ENCODE results near the gene EEF1AKMT4.

Gene EEF1AKMT4

GRCh38 chr3:184236033-184236410 lies 13.4 kb upstream of the EEF1AKMT4 start:
- no peak for DNase-seq (ENCODE audit: low spot score)

- DNase-seq (ENCODE audit: low spot score) = no peak
Measured at GRCh38 chr3:184236636-184237035, 12.8 kb upstream of the EEF1AKMT4 start.

- DNase-seq (ENCODE audit: low spot score) = no peak
Measured at GRCh38 chr3:184237211-184237610, 12.3 kb upstream of the EEF1AKMT4 start.

GRCh38 chr3:184237807-184238206 lies 11.7 kb upstream of the EEF1AKMT4 start:
- no peak for DNase-seq (ENCODE audit: low spot score)

GRCh38 chr3:184238246-184238818 lies 11.1 kb upstream of the EEF1AKMT4 start:
- DNase-seq (ENCODE audit: low spot score) = no peak

- DNase-seq (ENCODE audit: low spot score) = no peak
Measured at GRCh38 chr3:184239221-184239620, 10.3 kb upstream of the EEF1AKMT4 start.

- no peak for DNase-seq (ENCODE audit: low spot score)
Measured at GRCh38 chr3:184239708-184240107, 9.8 kb upstream of the EEF1AKMT4 start.

- no peak for DNase-seq (ENCODE audit: low spot score)
Measured at GRCh38 chr3:184240384-184241140, 8.9 kb upstream of the EEF1AKMT4 start.

- DNase-seq (ENCODE audit: low spot score) = no peak
Measured at GRCh38 chr3:184241141-184241446, 8.4 kb upstream of the EEF1AKMT4 start.

GRCh38 chr3:184241447-184242296 lies 7.8 kb upstream of the EEF1AKMT4 start:
- DNase-seq (ENCODE audit: low spot score) = peak; percentile 39

- DNase-seq (ENCODE audit: low spot score) = no peak
Measured at GRCh38 chr3:184242297-184242685, 7.2 kb upstream of the EEF1AKMT4 start.

- peak; percentile 91 for DNase-seq (ENCODE audit: low spot score)
Measured at GRCh38 chr3:184248454-184249411, 739 bp upstream of the EEF1AKMT4 start, which contains the start of gene ALG3. Gene ALG3 (minus strand): TSS chr3:184248962. CDS start chr3:184248940, 22 bp downstream.

GRCh38 chr3:184250167-184250828 lies 826 bp downstream of the EEF1AKMT4 start:
- peak; percentile 94 for DNase-seq (ENCODE audit: low spot score)

- no peak for DNase-seq (ENCODE audit: low spot score)
Measured at GRCh38 chr3:184255291-184256039, 6.0 kb downstream of the EEF1AKMT4 start.

- DNase-seq (ENCODE audit: low spot score) = no peak
Measured at GRCh38 chr3:184257083-184257915, 7.8 kb downstream of the EEF1AKMT4 start.

GRCh38 chr3:184258926-184259325 lies 9.5 kb downstream of the EEF1AKMT4 start:
- no peak for DNase-seq (ENCODE audit: low spot score)

GRCh38 chr3:184259396-184259877 lies 10.0 kb downstream of the EEF1AKMT4 start:
- DNase-seq (ENCODE audit: low spot score) = no peak

GRCh38 chr3:184259878-184260723 lies 10.6 kb downstream of the EEF1AKMT4 start:
- no peak for DNase-seq (ENCODE audit: low spot score)

Data from hematopoietic multipotent progenitor cell treated with erythropoietin and hydrocortisone succinate and interleukin-3 and kit ligand, for 17 days (in vitro differentiated cells).